Epithelial cell of proximal tubule (primary cell): ENCODE measurements around the gene CMTM2. TPM values are rescaled to one million over a fixed set of nuclear protein-coding genes. Genes with fewer than 3 reads are reported as not detected.
"Not testable (repeated sequence)": the region's sequence is repeated elsewhere in the genome, so short reads cannot be mapped to it uniquely, and the experiment has no call there.

Experiments used
- DNase-seq: peaks from one replicate; pipeline ENCODE4 v3.0.0-alpha.2; 2011; ENCODE audit warnings: low read depth
- H3K4me3 ChIP-seq: 2 replicates; pipeline ENCODE4 v1.5.1; 2011; ENCODE audit warnings: low read depth, mild to moderate bottlenecking, low read length
- total RNA-seq: library from RNA; depleted of rRNA; stranded (reverse); fragments of >200 nt; gene quantifications from 2 replicates; pipeline ENCODE4 v1.2.3, GENCODE V29; 2015
- TF ChIP-seq, protein P1 (sequence below): conservative IDR thresholded peaks from 2 replicates; pipeline ENCODE4 v1.5.1; 2012; ENCODE audit warnings: low read depth, mild to moderate bottlenecking, low read length

The CMTM2 gene
- total RNA-seq, 1 donor from 2014 or later = 1.8 TPM

- no peak for DNase-seq
- TF ChIP-seq, protein P1, sequence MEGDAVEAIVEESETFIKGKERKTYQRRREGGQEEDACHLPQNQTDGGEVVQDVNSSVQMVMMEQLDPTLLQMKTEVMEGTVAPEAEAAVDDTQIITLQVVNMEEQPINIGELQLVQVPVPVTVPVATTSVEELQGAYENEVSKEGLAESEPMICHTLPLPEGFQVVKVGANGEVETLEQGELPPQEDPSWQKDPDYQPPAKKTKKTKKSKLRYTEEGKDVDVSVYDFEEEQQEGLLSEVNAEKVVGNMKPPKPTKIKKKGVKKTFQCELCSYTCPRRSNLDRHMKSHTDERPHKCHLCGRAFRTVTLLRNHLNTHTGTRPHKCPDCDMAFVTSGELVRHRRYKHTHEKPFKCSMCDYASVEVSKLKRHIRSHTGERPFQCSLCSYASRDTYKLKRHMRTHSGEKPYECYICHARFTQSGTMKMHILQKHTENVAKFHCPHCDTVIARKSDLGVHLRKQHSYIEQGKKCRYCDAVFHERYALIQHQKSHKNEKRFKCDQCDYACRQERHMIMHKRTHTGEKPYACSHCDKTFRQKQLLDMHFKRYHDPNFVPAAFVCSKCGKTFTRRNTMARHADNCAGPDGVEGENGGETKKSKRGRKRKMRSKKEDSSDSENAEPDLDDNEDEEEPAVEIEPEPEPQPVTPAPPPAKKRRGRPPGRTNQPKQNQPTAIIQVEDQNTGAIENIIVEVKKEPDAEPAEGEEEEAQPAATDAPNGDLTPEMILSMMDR = no peak
- no peak overlapping the region for H3K4me3 ChIP-seq
Measured at GRCh38 chr16:66621973-66622372, 42.7 kb downstream of the CMTM2 start.

DNA sequence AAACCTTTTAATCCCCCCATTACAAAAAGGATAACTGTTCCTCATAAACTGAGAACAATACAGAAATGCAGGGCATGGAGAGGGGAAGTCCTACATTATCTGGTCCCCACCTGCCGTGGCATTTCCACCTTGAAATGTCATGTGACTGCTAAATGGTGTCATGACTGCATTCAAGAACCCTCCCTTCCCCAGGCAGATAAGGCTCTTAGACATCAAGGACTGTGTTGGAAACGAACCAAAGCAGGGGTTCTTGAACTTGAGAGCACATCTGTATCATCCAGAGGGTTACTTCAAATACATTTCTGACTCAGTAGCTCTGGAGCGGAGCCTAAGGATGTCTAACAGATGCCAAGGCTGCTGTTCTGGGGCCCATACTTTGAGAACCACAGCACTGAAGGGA, 43.6 kb downstream of the CMTM2 start:
- TF ChIP-seq, protein P1 = no peak
- DNase-seq = no peak

GRCh38 chr16:66623755-66624154, 44.5 kb downstream of the CMTM2 start:
- no peak overlapping the region for H3K4me3 ChIP-seq
- TF ChIP-seq, protein P1 = no peak
- DNase-seq = no peak

More for the DNA sequence above, 43.6 kb downstream of the CMTM2 start:
- no peak overlapping the region for H3K4me3 ChIP-seq

GRCh38 chr16:66627611-66628378, 48.5 kb downstream of the CMTM2 start:
- DNase-seq = not testable (repeated sequence)

GRCh38 chr16:66629856-66630255, 50.6 kb downstream of the CMTM2 start:
- no peak for DNase-seq
- TF ChIP-seq, protein P1 = no peak
- no peak overlapping the region for H3K4me3 ChIP-seq

More at GRCh38 chr16:66627611-66628378, 48.5 kb downstream of the CMTM2 start:
- not testable (repeated sequence) for H3K4me3 ChIP-seq

DNA sequence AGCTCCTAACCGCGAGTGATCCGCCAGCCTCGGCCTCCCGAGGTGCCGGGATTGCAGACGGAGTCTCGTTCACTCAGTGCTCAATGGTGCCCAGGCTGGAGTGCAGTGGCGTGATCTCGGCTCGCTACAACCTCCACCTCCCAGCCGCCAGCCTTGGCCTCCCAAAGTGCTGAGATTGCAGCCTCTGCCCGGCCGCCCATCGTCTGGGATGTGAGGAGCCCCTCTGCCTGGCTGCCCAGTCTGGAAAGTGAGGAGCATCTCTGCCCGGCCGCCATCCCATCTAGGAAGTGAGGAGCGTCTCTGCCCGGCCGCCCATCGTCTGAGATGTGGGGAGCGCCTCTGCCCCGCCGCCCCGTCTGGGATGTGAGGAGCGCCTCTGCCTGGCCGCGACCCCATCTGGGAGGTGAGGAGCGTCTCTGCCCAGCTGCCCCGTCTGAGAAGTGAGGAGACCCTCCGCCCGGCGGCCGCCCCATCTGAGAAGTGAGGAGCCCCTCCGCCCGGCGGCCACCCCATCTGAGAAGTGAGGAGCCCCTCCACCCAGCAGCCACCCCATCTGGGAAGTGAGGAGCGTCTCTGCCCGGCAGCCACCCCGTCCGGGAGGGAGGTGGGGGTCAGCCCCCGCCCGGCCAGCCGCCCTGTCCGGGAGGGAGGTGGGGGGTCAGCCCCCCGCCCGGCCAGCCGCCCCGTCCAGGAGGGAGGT, 51.4 kb downstream of the CMTM2 start:
- DNase-seq = not testable (repeated sequence)

GRCh38 chr16:66631558-66631957, 52.3 kb downstream of the CMTM2 start:
- DNase-seq, H3K4me3 ChIP-seq: not testable (repeated sequence)

More for the DNA sequence above, 51.4 kb downstream of the CMTM2 start:
- H3K4me3 ChIP-seq = not testable (repeated sequence)

GRCh38 chr16:66634527-66635196, 55.4 kb downstream of the CMTM2 start:
- H3K4me3 ChIP-seq = no peak overlapping the region
- no peak for DNase-seq
- TF ChIP-seq, protein P1 = no peak
